ENCODE measurements around the gene SLC15A4. TPM values are rescaled to one million over a fixed set of nuclear protein-coding genes. Genes with fewer than 3 reads are reported as not detected.

The SLC15A4 gene
- total RNA-seq, 1 donor: 54.0 TPM

GRCh38 chr12:128827724-128828123, 4.0 kb upstream of the SLC15A4 start:
- DNase-seq (ENCODE audit: low read depth): no peak
- H3K4me3 ChIP-seq (ENCODE audit: low read depth, low read length): no peak overlapping the region
- no peak for TF ChIP-seq CTCF (IDR thresholded peaks at IDR 0.05; ENCODE audit: insufficient read depth, low read length)

GRCh38 chr12:128825835-128826234, 2.1 kb upstream of the SLC15A4 start:
- DNase-seq (ENCODE audit: low read depth): no peak
- no peak overlapping the region for H3K4me3 ChIP-seq (ENCODE audit: low read depth, low read length)
- no peak for TF ChIP-seq CTCF (IDR thresholded peaks at IDR 0.05; ENCODE audit: insufficient read depth, low read length)

GRCh38 chr12:128823216-128823915, 392 bp downstream of the SLC15A4 start:
- DNase-seq (ENCODE audit: low read depth): no peak

GRCh38 chr12:128820723-128821432, 2.9 kb downstream of the SLC15A4 start:
- TF ChIP-seq CTCF (IDR thresholded peaks at IDR 0.05; ENCODE audit: insufficient read depth, low read length): no peak
- no peak for DNase-seq (ENCODE audit: low read depth)
- no peak overlapping the region for H3K4me3 ChIP-seq (ENCODE audit: low read depth, low read length)

More at GRCh38 chr12:128823216-128823915, 392 bp downstream of the SLC15A4 start:
- H3K4me3 ChIP-seq (ENCODE audit: low read depth, low read length): peak overlapping the region; percentile 94
- TF ChIP-seq CTCF (IDR thresholded peaks at IDR 0.05; ENCODE audit: insufficient read depth, low read length): no peak

GRCh38 chr12:128820253-128820652, 3.5 kb downstream of the SLC15A4 start:
- no peak overlapping the region for H3K4me3 ChIP-seq (ENCODE audit: low read depth, low read length)
- TF ChIP-seq CTCF (IDR thresholded peaks at IDR 0.05; ENCODE audit: insufficient read depth, low read length): no peak
- no peak for DNase-seq (ENCODE audit: low read depth)

GRCh38 chr12:128819293-128820144, 4.2 kb downstream of the SLC15A4 start:
- DNase-seq (ENCODE audit: low read depth): no peak
- TF ChIP-seq CTCF (IDR thresholded peaks at IDR 0.05; ENCODE audit: insufficient read depth, low read length): no peak

More at GRCh38 chr12:128819293-128820144, 4.2 kb downstream of the SLC15A4 start:
- H3K4me3 ChIP-seq (ENCODE audit: low read depth, low read length): no peak overlapping the region
